Body of pancreas (tissue), 4 donors: ENCODE results near the gene FYTTD1.

Experiments
- CTCF ChIP-seq, 7 experiments: fragments of 450-650 bp in 4 of 7; fragments of 200-600 bp in 3 of 7; sonication (generic) in 3 of 7; IDR thresholded peaks; one replicate each; pipeline ENCODE4 v1.5.1; 2016 to 2019; ENCODE audit warnings: antibody characterized with exemption in 7 of 7
- POLR2A ChIP-seq, 3 donors: fragments of 450-650 bp; IDR thresholded peaks; one replicate each; pipeline ENCODE4 v1.6.1; 2016; ENCODE audit warnings: antibody characterized with exemption in 3 of 3, mild to moderate bottlenecking in 2 of 3

DNA sequence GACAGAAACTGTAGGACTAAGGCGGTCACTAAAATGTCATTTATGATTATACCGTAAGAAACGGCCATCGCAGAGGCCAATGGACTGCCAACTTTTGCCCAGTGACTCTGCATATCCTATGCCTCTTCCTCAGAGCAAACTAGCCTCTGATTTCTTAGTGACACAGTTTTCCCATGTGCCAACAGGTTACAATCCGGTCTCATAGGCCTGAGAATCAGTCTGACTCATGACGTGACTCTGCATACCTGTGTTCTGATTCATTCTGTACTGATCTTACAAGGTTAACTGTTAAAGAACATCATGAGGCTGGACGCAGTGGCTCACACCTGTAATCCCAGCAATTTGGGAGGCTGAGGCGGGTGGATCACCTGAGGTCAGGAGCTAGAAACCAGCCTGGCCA, 30.8 kb upstream of the FYTTD1 start:
- TF ChIP-seq CTCF (IDR thresholded peaks at IDR 0.05) (no peak), POLR2A (IDR thresholded peaks at IDR 0.05) (no peak)
